Activated B cell treated with CpG ODN at 0.5 μM for 24 hours (primary cell): ENCODE results near the gene AKT1. TPM values are rescaled to one million over a fixed set of nuclear protein-coding genes. Genes with fewer than 3 reads are reported as not detected.
"Not testable (repeated sequence)": the region's sequence is repeated elsewhere in the genome, so short reads cannot be mapped to it uniquely, and the experiment has no call there.

Source experiments
- ATAC-seq: fragments of 200-7000 bp; cut with Tn5 transposase; one replicate; pipeline ENCODE4 v1.10.0; 2021; ENCODE audit warnings: low read depth, mild to moderate bottlenecking, moderate library complexity
- CTCF ChIA-PET: fragments of 350-600 bp; sonication (Branson Sonifier 250); formaldehyde crosslinking; loops from one replicate; lab custom pipeline; 2021; ENCODE audit warnings: antibody characterized with exemption; lab: Charles Lee
- POLR2A ChIA-PET: fragments of 350-600 bp; sonication (Branson Sonifier 250); formaldehyde crosslinking; loops from one replicate; lab custom pipeline; 2021; ENCODE audit warnings: antibody characterized with exemption; lab: Charles Lee
- DNase-seq: peaks from one replicate; pipeline ENCODE4 v3.0.0; 2022
- H3K27ac Mint-ChIP-seq: one replicate; pipeline ENCODE4 v1.8.0; 2020; ENCODE audit warnings: mixed read lengths
- H3K27me3 Mint-ChIP-seq: one replicate; pipeline ENCODE4 v1.8.0; 2021; ENCODE audit warnings: mixed read lengths
- H3K36me3 Mint-ChIP-seq: one replicate; pipeline ENCODE4 v1.8.0; 2021; ENCODE audit warnings: low read depth, mixed read lengths
- H3K4me1 Mint-ChIP-seq: one replicate; pipeline ENCODE4 v1.8.0; 2021; ENCODE audit warnings: mixed read lengths
- H3K4me3 Mint-ChIP-seq: one replicate; pipeline ENCODE4 v1.8.0; 2020; ENCODE audit warnings: mild to moderate bottlenecking, mixed read lengths
- H3K9me3 Mint-ChIP-seq: one replicate; pipeline ENCODE4 v1.8.0; 2020; ENCODE audit warnings: mixed read lengths
- CTCF ChIP-seq: fragments of 200-600 bp; IDR thresholded peaks from one replicate; pipeline ENCODE4 v1.8.0; 2022; ENCODE audit warnings: antibody characterized with exemption, mild to moderate bottlenecking
- intact Hi-C: fragments of 100-400 bp; cut with micrococcal nuclease; formaldehyde crosslinking; loops from one replicate; pipeline ENCODE4 v1.15.1; 2024
- total RNA-seq: library from RNA; stranded (reverse); gene quantifications from 2 replicates; pipeline ENCODE4 v1.2.3, GENCODE V29; 2022

The AKT1 gene
- total RNA-seq, 1 donor from 2014 or later, result 80.8 TPM

- Mint-ChIP-seq H3K4me1 (peaks cover 34% of the 10 kb centered on the region), H3K27me3 (no peaks in the 10 kb centered on the region), H3K9me3 (no peaks in the 10 kb centered on the region), H3K4me3 (peak within 1 kb of the TSS; percentile 88), H3K36me3 (peaks cover 36% of the 10 kb centered on the region), H3K27ac (peak within 1 kb of the TSS; percentile 84)
- intact Hi-C loops, result loop anchor here (1.0 to 2.0 kb wide), 7 partner anchors 29 to 738 kb away; partner anchors contain the start of genes ADSS1, CDCA4, INF2 and TEDC1
- ChIA-PET CTCF (interaction anchor here (0.6 to 4.0 kb wide), 6 partner anchors 14 to 292 kb away, joined by 3 to 27 read pairs (median 6); partner anchors contain the start of gene ADSS1), POLR2A (interaction anchor here (0.5 to 1.8 kb wide), 15 partner anchors 13 to 1062 kb away, joined by 3 to 14 read pairs (median 4); partner anchors contain the start of genes CDCA4, GPR132 and ZBTB42)
- no peak for TF ChIP-seq CTCF
- ATAC-seq (peak; percentile 89), DNase-seq (peak; percentile 98)
Observed at GRCh38 chr14:104752735-104753527, 42.6 kb downstream of the AKT1 start, which contains the start of gene SIVA1. TSS of gene SIVA1 (plus strand) at chr14:104753147. CDS start at chr14:104753202, 55 bp downstream.

GRCh38 chr14:104752423-104752734 lies 43.2 kb downstream of the AKT1 start:
- Mint-ChIP-seq H3K4me3 (peak overlapping the region; percentile 88), H3K4me1 (peaks cover 34% of the 10 kb centered on the region), H3K9me3 (no peaks in the 10 kb centered on the region), H3K27ac (peak overlapping the region; percentile 84), H3K27me3 (no peaks in the 10 kb centered on the region), H3K36me3 (peaks cover 30% of the 10 kb centered on the region)
- TF ChIP-seq CTCF, result no peak
- ATAC-seq (no peak), DNase-seq (no peak)
- CTCF ChIA-PET, result interaction anchor here (0.6 to 4.0 kb wide), 6 partner anchors 15 to 293 kb away, joined by 3 to 27 read pairs (median 6); partner anchors contain the start of gene ADSS1
- POLR2A ChIA-PET, result interaction anchor here (0.5 to 1.8 kb wide), 15 partner anchors 14 to 1061 kb away, joined by 3 to 14 read pairs (median 4); partner anchors contain the start of genes CDCA4, GPR132 and ZBTB42
- intact Hi-C loops, result loop anchor here (1.0 to 2.0 kb wide), 7 partner anchors 28 to 738 kb away; partner anchors contain the start of genes ADSS1, CDCA4, INF2 and TEDC1

GRCh38 chr14:104751539-104752422 lies 43.8 kb downstream of the AKT1 start:
- peaks cover 24% of the 10 kb centered on the region for H3K36me3 Mint-ChIP-seq
- DNase-seq (peak; percentile 34), ATAC-seq (no peak)
- CTCF ChIA-PET, result interaction anchor here (1.0 to 4.0 kb wide), 5 partner anchors 16 to 86 kb away, joined by 4 to 27 read pairs (median 8); partner anchors contain the start of gene ADSS1
- H3K4me1 Mint-ChIP-seq, result peaks cover 34% of the 10 kb centered on the region
- POLR2A ChIA-PET, result interaction anchor here (0.5 to 1.8 kb wide), 12 partner anchors 24 to 1061 kb away, joined by 3 to 14 read pairs (median 4); partner anchors contain the start of genes CDCA4, GPR132 and ZBTB42
- H3K27me3 Mint-ChIP-seq, result no peaks in the 10 kb centered on the region
- no peak for TF ChIP-seq CTCF
- H3K27ac Mint-ChIP-seq, result peak overlapping the region; percentile 84
- H3K4me3 Mint-ChIP-seq, result peak overlapping the region; percentile 88
- intact Hi-C loops, result loop anchor here (1.0 to 2.0 kb wide), 7 partner anchors 27 to 739 kb away; partner anchors contain the start of genes ADSS1, CDCA4, INF2 and TEDC1
- no peaks in the 10 kb centered on the region for H3K9me3 Mint-ChIP-seq

GRCh38 chr14:104750753-104751057 lies 44.8 kb downstream of the AKT1 start:
- POLR2A ChIA-PET, ATAC-seq, H3K27me3 Mint-ChIP-seq, DNase-seq, H3K27ac Mint-ChIP-seq, H3K9me3 Mint-ChIP-seq, CTCF ChIA-PET, intact Hi-C loops, H3K4me3 Mint-ChIP-seq: not testable (repeated sequence)
- peaks cover 14% of the 10 kb centered on the region for H3K36me3 Mint-ChIP-seq
- H3K4me1 Mint-ChIP-seq, result peaks cover 36% of the 10 kb centered on the region

GRCh38 chr14:104750056-104750752 lies 45.3 kb downstream of the AKT1 start:
- POLR2A ChIA-PET, result no interaction called here
- Mint-ChIP-seq H3K4me1 (peaks cover 34% of the 10 kb centered on the region), H3K27me3 (no peaks in the 10 kb centered on the region), H3K36me3 (peaks cover 9% of the 10 kb centered on the region), H3K4me3 (no peak overlapping the region), H3K27ac (no peak overlapping the region), H3K9me3 (no peaks in the 10 kb centered on the region)
- no peak for TF ChIP-seq CTCF
- ATAC-seq, result no peak
- DNase-seq, result no peak
- CTCF ChIA-PET, result no interaction called here
- intact Hi-C loops, result no loop called here
